Uterus (tissue), 2 donors: ENCODE measurements around the gene TWIST2.

ENCODE experiments used
- POLR2A ChIP-seq, 2 donors: fragments of 450-650 bp; IDR thresholded peaks; one replicate each; pipeline ENCODE4 v1.6.1; 2016; ENCODE audit warnings: antibody characterized with exemption in 2 of 2, mild to moderate bottlenecking in 1 of 2, moderate library complexity in 1 of 2
- TF ChIP-seq, protein P1 (sequence below), 4 experiments: fragments of 200-600 bp in 2 of 4; fragments of 450-650 bp in 2 of 4; sonication (generic) in 2 of 4; IDR thresholded peaks; one replicate each; pipeline ENCODE4 v1.5.1; 2016 to 2019; ENCODE audit warnings: antibody characterized with exemption in 4 of 4, mild to moderate bottlenecking in 2 of 4, moderate library complexity in 1 of 4

DNA sequence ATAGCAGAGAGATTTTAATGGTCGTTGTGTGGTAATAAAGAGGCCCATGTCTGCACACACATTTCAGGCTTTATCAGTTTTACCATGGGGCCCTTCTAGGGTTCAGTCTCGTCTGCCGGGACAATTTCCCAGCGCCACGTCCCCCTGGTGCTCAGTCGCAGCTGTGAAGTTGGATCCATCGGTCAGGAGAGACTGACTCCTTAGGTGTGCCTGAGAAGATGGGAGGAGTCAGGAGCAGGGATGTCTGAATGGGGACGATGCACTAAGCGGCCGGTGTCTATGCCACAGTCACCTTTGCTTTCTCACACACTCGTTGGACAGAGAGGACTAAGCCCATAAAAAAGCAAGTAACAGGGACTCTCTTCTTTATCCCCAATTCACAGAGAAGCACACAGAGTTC, 71.4 kb downstream of the TWIST2 start:
- TF ChIP-seq, protein P1, sequence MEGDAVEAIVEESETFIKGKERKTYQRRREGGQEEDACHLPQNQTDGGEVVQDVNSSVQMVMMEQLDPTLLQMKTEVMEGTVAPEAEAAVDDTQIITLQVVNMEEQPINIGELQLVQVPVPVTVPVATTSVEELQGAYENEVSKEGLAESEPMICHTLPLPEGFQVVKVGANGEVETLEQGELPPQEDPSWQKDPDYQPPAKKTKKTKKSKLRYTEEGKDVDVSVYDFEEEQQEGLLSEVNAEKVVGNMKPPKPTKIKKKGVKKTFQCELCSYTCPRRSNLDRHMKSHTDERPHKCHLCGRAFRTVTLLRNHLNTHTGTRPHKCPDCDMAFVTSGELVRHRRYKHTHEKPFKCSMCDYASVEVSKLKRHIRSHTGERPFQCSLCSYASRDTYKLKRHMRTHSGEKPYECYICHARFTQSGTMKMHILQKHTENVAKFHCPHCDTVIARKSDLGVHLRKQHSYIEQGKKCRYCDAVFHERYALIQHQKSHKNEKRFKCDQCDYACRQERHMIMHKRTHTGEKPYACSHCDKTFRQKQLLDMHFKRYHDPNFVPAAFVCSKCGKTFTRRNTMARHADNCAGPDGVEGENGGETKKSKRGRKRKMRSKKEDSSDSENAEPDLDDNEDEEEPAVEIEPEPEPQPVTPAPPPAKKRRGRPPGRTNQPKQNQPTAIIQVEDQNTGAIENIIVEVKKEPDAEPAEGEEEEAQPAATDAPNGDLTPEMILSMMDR (IDR thresholded peaks at IDR 0.05): no peak
- TF ChIP-seq POLR2A (IDR thresholded peaks at IDR 0.05): no peak
